Measurements from ENCODE around the gene GMCL1. TPM values are rescaled to one million over a fixed set of nuclear protein-coding genes. Genes with fewer than 3 reads are reported as not detected.

GMCL1 gene
- total and polyA plus RNA-seq, 2 of the 13 experiments (the other 11 are each of a cell fraction or from before 2014, with no cell fraction given) = 18.7 to 24.0 TPM

DNA sequence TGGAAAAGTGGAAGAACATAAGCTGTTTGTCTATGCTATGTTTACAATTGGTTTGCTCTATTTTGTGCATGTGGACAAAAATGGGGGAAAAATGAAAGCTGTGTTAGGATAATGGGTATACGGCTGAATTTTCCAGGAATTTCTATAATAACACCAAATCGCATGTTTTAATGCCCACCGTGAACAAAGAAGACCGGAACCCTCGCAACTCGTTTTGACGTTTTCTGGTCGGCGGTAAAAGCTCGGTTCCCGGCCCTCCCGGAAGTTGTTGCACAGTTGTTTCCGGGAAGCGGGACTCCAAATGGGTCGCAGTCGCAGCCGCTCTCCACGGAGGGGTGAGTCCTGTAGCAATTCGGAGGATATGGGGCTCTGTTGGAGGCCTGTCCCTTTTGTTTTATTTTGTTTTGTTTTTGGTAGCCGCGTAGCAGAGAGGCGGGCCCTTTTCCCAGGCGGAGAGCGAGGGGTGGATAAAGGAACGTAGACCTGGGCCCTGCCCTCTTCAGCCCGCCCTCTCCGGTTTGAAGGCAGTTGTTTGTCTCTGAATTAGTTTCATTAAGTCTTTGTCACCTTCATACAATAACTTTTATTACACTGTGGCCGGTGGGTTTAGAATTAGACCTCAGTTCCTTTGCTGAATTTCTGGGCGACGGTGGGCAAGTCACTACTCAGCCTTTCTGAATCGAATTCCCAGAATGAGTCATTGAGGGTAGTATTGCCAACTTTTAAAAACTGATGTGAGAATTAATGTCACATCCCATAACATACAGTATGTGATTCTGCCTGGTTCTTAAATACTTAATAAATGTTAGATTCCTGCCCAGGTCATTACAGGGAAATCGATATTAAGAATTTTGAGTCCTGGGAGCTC is 64.5 kb downstream of the GMCL1 start, which contains the start of gene SNRNP27 (continued):
- TF ChIP-seq PRDM15 (CRISPR knock-in tag; IDR thresholded peaks at IDR 0.05) (peak; percentile 52; the same call in 1 of the 2 replicates), ZNF816 (CRISPR knock-in tag; IDR thresholded peaks at IDR 0.05; ENCODE audit: borderline replicate concordance) (peak; percentile 81), ZMYM4 (CRISPR knock-in tag; IDR thresholded peaks at IDR 0.05) (peak; percentile 86), SOX5 (CRISPR knock-in tag; IDR thresholded peaks at IDR 0.05; ENCODE audit: borderline replicate concordance) (peak; percentile 76), CBX1 (IDR thresholded peaks at IDR 0.05; ENCODE audit: low read depth) (no peak), RFX1 (IDR thresholded peaks at IDR 0.05) (no peak), MXD3 (CRISPR knock-in tag; IDR thresholded peaks at IDR 0.05) (peak; percentile 94; the same call in 1 of the 2 replicates), ZNF142 (CRISPR knock-in tag; IDR thresholded peaks at IDR 0.05) (peak; percentile 93), ZFP37 (CRISPR knock-in tag; IDR thresholded peaks at IDR 0.05; ENCODE audit: borderline replicate concordance) (peak; percentile 45; the same call in 1 of the 2 replicates), ZNF790 (CRISPR knock-in tag; IDR thresholded peaks at IDR 0.05; ENCODE audit: borderline replicate concordance) (no peak), NRL (CRISPR knock-in tag; IDR thresholded peaks at IDR 0.05; ENCODE audit: borderline replicate concordance) (peak; percentile 81; the same call in 1 of the 2 replicates), HOMEZ (CRISPR knock-in tag; IDR thresholded peaks at IDR 0.05; ENCODE audit: low read depth) (peak; percentile 80), MXD4 (CRISPR knock-in tag; IDR thresholded peaks at IDR 0.05) (peak; percentile 95)
- TF ChIP-seq, protein P1, sequence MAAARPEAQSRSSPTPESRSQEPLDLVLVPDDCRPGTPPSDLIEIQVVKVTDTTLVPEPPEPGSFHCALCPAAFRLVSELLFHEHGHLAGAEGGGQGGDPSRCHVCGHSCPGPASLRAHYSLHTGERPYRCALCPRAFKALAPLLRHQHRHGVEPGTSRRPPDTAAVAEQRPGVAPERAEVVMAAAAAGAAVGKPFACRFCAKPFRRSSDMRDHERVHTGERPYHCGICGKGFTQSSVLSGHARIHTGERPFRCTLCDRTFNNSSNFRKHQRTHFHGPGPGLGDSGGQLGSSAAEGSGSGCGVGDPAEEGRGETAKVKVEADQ (CRISPR knock-in tag; IDR thresholded peaks at IDR 0.05; ENCODE audit: borderline replicate concordance) = peak; percentile 58; the same call in 1 of the 2 replicates
